Measurements from ENCODE around the gene IZUMO3.

IZUMO3 gene

GRCh38 chr9:24572406-24572805 lies 26.7 kb upstream of the IZUMO3 start:
- no peaks in the 10 kb centered on the region for H3K9me3 Mint-ChIP-seq
- no peak for TF ChIP-seq CTCF (IDR thresholded peaks at IDR 0.05)
- no peaks in the 10 kb centered on the region for H3K36me3 Mint-ChIP-seq (ENCODE audit: low read depth)
- H3K4me1 Mint-ChIP-seq, result no peaks in the 10 kb centered on the region
- H3K27ac Mint-ChIP-seq, result no peak overlapping the region
- H3K27me3 Mint-ChIP-seq (ENCODE audit: low read depth, poor library complexity), result no peaks in the 10 kb centered on the region
- H3K4me3 Mint-ChIP-seq, result no peak overlapping the region
- no peak for DNase-seq

GRCh38 chr9:24561957-24562356 lies 16.3 kb upstream of the IZUMO3 start:
- Mint-ChIP-seq H3K27me3 (ENCODE audit: low read depth, poor library complexity) (no peaks in the 10 kb centered on the region), H3K4me1 (no peaks in the 10 kb centered on the region), H3K36me3 (ENCODE audit: low read depth) (no peaks in the 10 kb centered on the region), H3K27ac (no peak overlapping the region), H3K9me3 (no peaks in the 10 kb centered on the region), H3K4me3 (no peak overlapping the region)
- DNase-seq, result no peak
- TF ChIP-seq CTCF (IDR thresholded peaks at IDR 0.05), result no peak

GRCh38 chr9:24553183-24553552 lies 7.5 kb upstream of the IZUMO3 start:
- Mint-ChIP-seq H3K4me1 (peaks cover 18% of the 10 kb centered on the region), H3K27me3 (ENCODE audit: low read depth, poor library complexity) (no peaks in the 10 kb centered on the region), H3K27ac (no peak overlapping the region), H3K4me3 (no peak overlapping the region), H3K36me3 (ENCODE audit: low read depth) (no peaks in the 10 kb centered on the region), H3K9me3 (no peaks in the 10 kb centered on the region)
- DNase-seq, result no peak
- TF ChIP-seq CTCF (IDR thresholded peaks at IDR 0.05), result no peak

GRCh38 chr9:24552526-24553182 lies 7.0 kb upstream of the IZUMO3 start:
- no peaks in the 10 kb centered on the region for H3K9me3 Mint-ChIP-seq
- H3K27ac Mint-ChIP-seq, result no peak overlapping the region
- no peaks in the 10 kb centered on the region for H3K27me3 Mint-ChIP-seq (ENCODE audit: low read depth, poor library complexity)
- H3K4me1 Mint-ChIP-seq, result peaks cover 20% of the 10 kb centered on the region
- no peak for TF ChIP-seq CTCF (IDR thresholded peaks at IDR 0.05)
- DNase-seq, result no peak
- H3K36me3 Mint-ChIP-seq (ENCODE audit: low read depth), result no peaks in the 10 kb centered on the region
- H3K4me3 Mint-ChIP-seq, result no peak overlapping the region

GRCh38 chr9:24545285-24545684 lies 412 bp downstream of the IZUMO3 start:
- Mint-ChIP-seq H3K4me1 (peaks cover 27% of the 10 kb centered on the region), H3K27me3 (ENCODE audit: low read depth, poor library complexity) (no peaks in the 10 kb centered on the region), H3K9me3 (no peaks in the 10 kb centered on the region), H3K27ac (peak overlapping the region; percentile 86), H3K36me3 (ENCODE audit: low read depth) (no peaks in the 10 kb centered on the region), H3K4me3 (no peak overlapping the region)
- DNase-seq, result peak; percentile 5
- TF ChIP-seq CTCF (IDR thresholded peaks at IDR 0.05), result no peak

- no peak for DNase-seq
- Mint-ChIP-seq H3K36me3 (ENCODE audit: low read depth) (no peaks in the 10 kb centered on the region), H3K27me3 (ENCODE audit: low read depth, poor library complexity) (no peaks in the 10 kb centered on the region), H3K9me3 (no peaks in the 10 kb centered on the region), H3K4me1 (no peaks in the 10 kb centered on the region), H3K27ac (no peak overlapping the region), H3K4me3 (no peak overlapping the region)
- no peak for TF ChIP-seq CTCF (IDR thresholded peaks at IDR 0.05)
These were observed 27.2 kb downstream of the IZUMO3 start for GRCh38 chr9:24518545-24518944.

Measured in nephron progenitor cell (in vitro differentiated cells).